Tongue (tissue), 2 donors: ENCODE measurements around the gene E2F4. TPM values are rescaled to one million over a fixed set of nuclear protein-coding genes. Genes with fewer than 3 reads are reported as not detected.

Experiments used
- DNase-seq: peaks from one replicate; pipeline ENCODE4 v3.0.0-alpha.2; 2015
- total RNA-seq: library from RNA; depleted of rRNA; stranded (reverse); fragments of >200 nt; gene quantifications from one replicate; pipeline ENCODE4 v1.2.3, GENCODE V29; 2014

The E2F4 gene
- total RNA-seq, 1 donor from 2014 or later, result 38.9 TPM

- DNase-seq, result no peak
Observed at GRCh38 chr16:67235816-67236562, 44.0 kb downstream of the E2F4 start.

GRCh38 chr16:67236563-67237395 lies 44.8 kb downstream of the E2F4 start:
- DNase-seq, result peak; percentile 14

- no peak for DNase-seq
Observed at GRCh38 chr16:67237396-67238277, 45.7 kb downstream of the E2F4 start.

GRCh38 chr16:67238278-67238575 lies 46.3 kb downstream of the E2F4 start:
- DNase-seq, result no peak

GRCh38 chr16:67238806-67239470 lies 47.0 kb downstream of the E2F4 start:
- no peak for DNase-seq

GRCh38 chr16:67240506-67240905 lies 48.6 kb downstream of the E2F4 start:
- no peak for DNase-seq

GRCh38 chr16:67241008-67241900 lies 49.3 kb downstream of the E2F4 start:
- DNase-seq, result no peak

GRCh38 chr16:67242138-67242730 lies 50.3 kb downstream of the E2F4 start:
- no peak for DNase-seq

GRCh38 chr16:67243481-67243880 lies 51.5 kb downstream of the E2F4 start:
- DNase-seq, result no peak

GRCh38 chr16:67244387-67245185 lies 52.6 kb downstream of the E2F4 start:
- peak; percentile 72 for DNase-seq

- DNase-seq, result peak; percentile 30
Observed at GRCh38 chr16:67245186-67245585, 53.2 kb downstream of the E2F4 start.

- no peak for DNase-seq
Observed at GRCh38 chr16:67245674-67246080, 53.7 kb downstream of the E2F4 start.

- peak; percentile 87 for DNase-seq
Observed at GRCh38 chr16:67246081-67246755, 54.3 kb downstream of the E2F4 start.

- peak; percentile 35 for DNase-seq
Observed at GRCh38 chr16:67246756-67247191, 54.8 kb downstream of the E2F4 start.

- DNase-seq, result peak; percentile 97
Observed at GRCh38 chr16:67247192-67248072, 55.5 kb downstream of the E2F4 start, which contains the start of gene FHOD1. TSS of gene FHOD1 (minus strand) at chr16:67247481. CDS start at chr16:67247410, 71 bp downstream.

GRCh38 chr16:67248073-67248400 lies 56.1 kb downstream of the E2F4 start:
- no peak for DNase-seq
